ENCODE measurements around the gene LONRF2. TPM values are rescaled to one million over a fixed set of nuclear protein-coding genes. Genes with fewer than 3 reads are reported as not detected.

Gene LONRF2
- total RNA-seq, 1 donor = under 0.01 TPM

DNA sequence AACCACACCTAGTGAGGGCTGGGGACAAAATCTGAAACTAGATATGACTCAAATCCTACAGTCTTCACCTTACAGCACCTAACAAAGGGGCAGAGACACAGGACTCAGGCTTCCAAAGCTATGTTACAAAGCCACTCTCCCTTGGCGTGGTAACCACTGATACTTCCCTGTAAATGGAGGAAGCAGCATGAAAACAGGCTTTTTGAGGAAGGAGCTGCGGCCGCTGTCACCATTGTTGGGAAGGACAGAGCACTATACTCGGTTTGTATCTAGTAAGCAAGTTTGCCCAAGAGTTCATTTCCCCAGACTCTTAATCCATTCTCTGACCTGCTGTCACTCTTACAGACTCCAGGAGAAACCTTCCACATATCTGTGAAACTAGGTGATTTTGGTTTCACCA, 60.3 kb downstream of the LONRF2 start:
- Histone ChIP-seq H3K36me3 (ENCODE audit: insufficient read depth, low read length) (no peaks in the 10 kb centered on the region), H3K4me2 (ENCODE audit: insufficient read depth, low read length) (no peak overlapping the region), H3K27me3 (ENCODE audit: insufficient read depth, low read length) (peaks cover 3% of the 10 kb centered on the region), H2AFZ (ENCODE audit: low read length) (no peak overlapping the region), H3K27ac (ENCODE audit: low read depth, low read length) (no peak overlapping the region), H3K79me2 (ENCODE audit: insufficient read depth, low read length) (no peaks in the 10 kb centered on the region), H3K4me1 (ENCODE audit: insufficient read depth, low read length) (peaks cover 7% of the 10 kb centered on the region), H3K4me3 (ENCODE audit: insufficient read depth, low read length) (no peak overlapping the region), H3K9me3 (ENCODE audit: low read depth, low read length) (no peaks in the 10 kb centered on the region), H4K20me1 (ENCODE audit: insufficient read depth, low read length) (no peaks in the 10 kb centered on the region)
- TF ChIP-seq, protein P1, sequence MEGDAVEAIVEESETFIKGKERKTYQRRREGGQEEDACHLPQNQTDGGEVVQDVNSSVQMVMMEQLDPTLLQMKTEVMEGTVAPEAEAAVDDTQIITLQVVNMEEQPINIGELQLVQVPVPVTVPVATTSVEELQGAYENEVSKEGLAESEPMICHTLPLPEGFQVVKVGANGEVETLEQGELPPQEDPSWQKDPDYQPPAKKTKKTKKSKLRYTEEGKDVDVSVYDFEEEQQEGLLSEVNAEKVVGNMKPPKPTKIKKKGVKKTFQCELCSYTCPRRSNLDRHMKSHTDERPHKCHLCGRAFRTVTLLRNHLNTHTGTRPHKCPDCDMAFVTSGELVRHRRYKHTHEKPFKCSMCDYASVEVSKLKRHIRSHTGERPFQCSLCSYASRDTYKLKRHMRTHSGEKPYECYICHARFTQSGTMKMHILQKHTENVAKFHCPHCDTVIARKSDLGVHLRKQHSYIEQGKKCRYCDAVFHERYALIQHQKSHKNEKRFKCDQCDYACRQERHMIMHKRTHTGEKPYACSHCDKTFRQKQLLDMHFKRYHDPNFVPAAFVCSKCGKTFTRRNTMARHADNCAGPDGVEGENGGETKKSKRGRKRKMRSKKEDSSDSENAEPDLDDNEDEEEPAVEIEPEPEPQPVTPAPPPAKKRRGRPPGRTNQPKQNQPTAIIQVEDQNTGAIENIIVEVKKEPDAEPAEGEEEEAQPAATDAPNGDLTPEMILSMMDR (IDR thresholded peaks at IDR 0.05; ENCODE audit: extremely low read depth, low read depth, low read length) = no peak
- no peak for DNase-seq (ENCODE audit: insufficient read length, low spot score, missing footprints)

DNA sequence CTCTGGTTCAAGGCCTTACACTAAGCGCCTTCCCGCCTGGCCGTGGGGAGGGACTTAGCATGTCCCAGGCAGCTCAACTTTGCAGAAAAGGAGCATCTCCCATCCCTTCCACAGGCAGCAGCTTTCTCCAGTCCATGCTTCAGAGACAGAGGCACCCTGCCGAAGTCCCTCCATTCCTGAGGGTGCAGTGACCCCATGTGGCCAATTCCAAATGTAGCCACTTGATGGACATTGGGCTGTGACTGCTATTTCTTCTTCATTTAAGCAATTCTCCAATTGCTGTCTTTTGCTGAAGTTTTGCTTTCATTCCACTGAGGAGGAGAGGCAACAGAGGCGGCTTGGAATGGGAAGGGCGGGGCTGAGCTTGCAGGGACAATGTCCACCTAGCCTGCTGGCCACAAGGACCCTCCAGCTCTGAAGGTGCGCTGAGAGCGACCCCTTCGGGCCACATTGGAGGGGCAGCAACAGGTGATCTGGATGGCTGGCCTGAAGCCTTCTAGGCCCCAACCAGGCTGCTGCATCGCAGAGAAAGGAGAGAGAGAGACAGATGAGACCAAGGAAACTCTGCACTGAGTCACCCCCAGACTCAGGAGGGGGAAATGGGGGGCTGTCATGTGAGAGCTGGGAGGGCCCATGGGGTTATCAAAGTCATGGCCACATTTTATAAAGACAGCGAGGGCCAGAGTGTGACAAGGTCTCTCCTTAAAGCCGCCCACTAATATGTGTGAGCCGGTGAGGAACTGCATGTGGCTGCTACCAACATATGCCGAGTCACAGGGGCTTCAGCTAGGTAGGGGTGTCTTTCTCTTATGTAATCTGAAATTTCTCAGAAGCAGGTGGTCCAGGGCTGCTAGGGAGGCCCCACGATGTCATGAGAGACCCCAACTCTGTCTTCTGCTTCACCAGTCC, 61.3 kb downstream of the LONRF2 start:
- Histone ChIP-seq H2AFZ (ENCODE audit: low read length) (no peak overlapping the region), H3K4me2 (ENCODE audit: insufficient read depth, low read length) (no peak overlapping the region), H3K4me1 (ENCODE audit: insufficient read depth, low read length) (peaks cover 7% of the 10 kb centered on the region), H3K27me3 (ENCODE audit: insufficient read depth, low read length) (peaks cover 3% of the 10 kb centered on the region), H4K20me1 (ENCODE audit: insufficient read depth, low read length) (no peaks in the 10 kb centered on the region), H3K27ac (ENCODE audit: low read depth, low read length) (no peak overlapping the region), H3K4me3 (ENCODE audit: insufficient read depth, low read length) (no peak overlapping the region), H3K9me3 (ENCODE audit: low read depth, low read length) (no peaks in the 10 kb centered on the region), H3K79me2 (ENCODE audit: insufficient read depth, low read length) (no peaks in the 10 kb centered on the region), H3K36me3 (ENCODE audit: insufficient read depth, low read length) (no peaks in the 10 kb centered on the region)
- peak; percentile 96 for DNase-seq (ENCODE audit: insufficient read length, low spot score, missing footprints)
- TF ChIP-seq, protein P1 (IDR thresholded peaks at IDR 0.05; ENCODE audit: extremely low read depth, low read depth, low read length) = peak; percentile 76

DNA sequence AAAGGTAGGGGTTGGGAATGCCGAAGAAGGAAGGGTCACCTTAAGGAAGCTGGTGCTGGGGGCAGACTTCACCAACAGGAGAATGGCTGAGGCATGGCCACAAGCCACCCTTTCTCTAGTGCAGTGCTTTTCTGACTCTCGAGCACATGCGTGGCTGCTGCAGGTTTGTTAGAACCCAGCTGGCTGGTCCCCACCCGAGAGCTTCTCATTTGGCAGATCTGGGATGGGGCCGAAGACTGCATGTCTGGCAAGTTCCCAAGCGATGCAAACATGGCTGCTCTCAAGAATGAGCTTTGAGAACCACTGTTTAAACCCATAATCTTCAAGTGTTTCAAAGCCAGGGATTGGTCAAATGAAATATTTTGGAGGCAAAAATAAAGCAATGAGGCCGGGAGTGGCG, 63.2 kb downstream of the LONRF2 start:
- no peak overlapping the region for H2AFZ ChIP-seq (ENCODE audit: low read length)
- DNase-seq (ENCODE audit: insufficient read length, low spot score, missing footprints) = no peak
- no peaks in the 10 kb centered on the region for H3K79me2 ChIP-seq (ENCODE audit: insufficient read depth, low read length)
- no peaks in the 10 kb centered on the region for H3K36me3 ChIP-seq (ENCODE audit: insufficient read depth, low read length)
- H3K27me3 ChIP-seq (ENCODE audit: insufficient read depth, low read length) = peaks cover 2% of the 10 kb centered on the region
- H3K4me2 ChIP-seq (ENCODE audit: insufficient read depth, low read length) = no peak overlapping the region
- H3K27ac ChIP-seq (ENCODE audit: low read depth, low read length) = no peak overlapping the region
- TF ChIP-seq, protein P1 (IDR thresholded peaks at IDR 0.05; ENCODE audit: extremely low read depth, low read depth, low read length) = no peak
- H3K4me3 ChIP-seq (ENCODE audit: insufficient read depth, low read length) = no peak overlapping the region
- no peaks in the 10 kb centered on the region for H3K9me3 ChIP-seq (ENCODE audit: low read depth, low read length)
- H4K20me1 ChIP-seq (ENCODE audit: insufficient read depth, low read length) = no peaks in the 10 kb centered on the region
- H3K4me1 ChIP-seq (ENCODE audit: insufficient read depth, low read length) = peaks cover 7% of the 10 kb centered on the region

DNA sequence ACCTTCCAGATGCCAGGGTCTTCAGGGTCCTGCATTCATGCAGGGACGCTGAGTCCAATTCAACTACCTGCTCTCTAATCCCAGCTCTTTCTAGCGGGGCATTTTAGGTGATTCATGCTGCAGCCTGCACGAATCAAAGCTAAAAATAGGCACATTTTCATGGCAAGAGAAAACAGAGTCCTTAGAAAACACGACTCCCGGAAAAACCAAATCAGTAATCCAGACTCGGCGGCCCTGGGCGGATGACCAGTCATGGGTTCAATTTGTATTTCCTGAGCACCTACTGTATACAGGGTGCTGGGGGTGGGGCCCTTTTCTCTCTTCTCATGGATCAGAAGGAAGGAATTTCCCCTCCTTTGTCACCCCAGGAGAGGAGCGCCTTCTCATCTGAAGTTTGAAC, 64.4 kb downstream of the LONRF2 start:
- H3K27ac ChIP-seq (ENCODE audit: low read depth, low read length) = no peak overlapping the region
- no peaks in the 10 kb centered on the region for H3K79me2 ChIP-seq (ENCODE audit: insufficient read depth, low read length)
- no peak overlapping the region for H2AFZ ChIP-seq (ENCODE audit: low read length)
- TF ChIP-seq, protein P1 (IDR thresholded peaks at IDR 0.05; ENCODE audit: extremely low read depth, low read depth, low read length) = no peak
- no peaks in the 10 kb centered on the region for H3K9me3 ChIP-seq (ENCODE audit: low read depth, low read length)
- H3K36me3 ChIP-seq (ENCODE audit: insufficient read depth, low read length) = no peaks in the 10 kb centered on the region
- peaks cover 7% of the 10 kb centered on the region for H3K4me1 ChIP-seq (ENCODE audit: insufficient read depth, low read length)
- no peaks in the 10 kb centered on the region for H4K20me1 ChIP-seq (ENCODE audit: insufficient read depth, low read length)
- peak overlapping the region; percentile 1 for H3K4me2 ChIP-seq (ENCODE audit: insufficient read depth, low read length)
- DNase-seq (ENCODE audit: insufficient read length, low spot score, missing footprints) = peak; percentile 91
- H3K27me3 ChIP-seq (ENCODE audit: insufficient read depth, low read length) = peaks cover 6% of the 10 kb centered on the region
- no peak overlapping the region for H3K4me3 ChIP-seq (ENCODE audit: insufficient read depth, low read length)

All from osteoblast (primary cell).